Skeletal muscle cell (primary cell): ENCODE data around the gene TDRKH.

Experiments
- DNase-seq: peaks from one replicate; pipeline ENCODE4 v3.0.0-alpha.2; 2010; ENCODE audit warnings: low read depth
- H3K4me3 ChIP-seq: 2 replicates; pipeline ENCODE4 v1.5.1; 2011; ENCODE audit warnings: low read depth, mild to moderate bottlenecking, control low read depth, low read length, moderate library complexity

The TDRKH gene

GRCh38 chr1:151790071-151790939, at the start of gene TDRKH:
TDRKH (minus strand) TSS chr1:151790500; CDS start chr1:151783022, 7,478 bp downstream.
- peak within 1 kb of the TSS; percentile 71 for H3K4me3 ChIP-seq
- peak; percentile 99 for DNase-seq

GRCh38 chr1:151839457-151840403, 49.4 kb upstream of the TDRKH start, which contains the start of gene C2CD4D:
C2CD4D (minus strand) TSS chr1:151839820; CDS start chr1:151838989, 831 bp downstream.
- no peak for DNase-seq
- H3K4me3 ChIP-seq: peak within 1 kb of the TSS; percentile 34

DNA sequence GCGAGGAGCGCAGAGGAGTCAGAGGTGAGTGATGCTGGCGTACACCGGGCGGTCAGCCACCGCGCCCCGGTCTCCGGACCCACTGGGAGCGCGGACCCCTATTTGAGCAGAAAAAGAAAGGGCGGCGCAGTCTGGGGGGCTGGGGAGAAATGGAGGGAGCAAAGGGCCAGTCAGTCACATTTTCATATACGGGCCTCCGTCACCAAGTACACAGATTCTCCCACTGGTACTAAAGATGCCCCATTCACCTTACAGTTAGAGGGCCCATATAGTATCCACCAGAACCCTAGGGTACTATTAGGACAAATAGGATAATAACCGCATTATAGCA, 48.7 kb upstream of the TDRKH start:
- no peak overlapping the region for H3K4me3 ChIP-seq

DNA sequence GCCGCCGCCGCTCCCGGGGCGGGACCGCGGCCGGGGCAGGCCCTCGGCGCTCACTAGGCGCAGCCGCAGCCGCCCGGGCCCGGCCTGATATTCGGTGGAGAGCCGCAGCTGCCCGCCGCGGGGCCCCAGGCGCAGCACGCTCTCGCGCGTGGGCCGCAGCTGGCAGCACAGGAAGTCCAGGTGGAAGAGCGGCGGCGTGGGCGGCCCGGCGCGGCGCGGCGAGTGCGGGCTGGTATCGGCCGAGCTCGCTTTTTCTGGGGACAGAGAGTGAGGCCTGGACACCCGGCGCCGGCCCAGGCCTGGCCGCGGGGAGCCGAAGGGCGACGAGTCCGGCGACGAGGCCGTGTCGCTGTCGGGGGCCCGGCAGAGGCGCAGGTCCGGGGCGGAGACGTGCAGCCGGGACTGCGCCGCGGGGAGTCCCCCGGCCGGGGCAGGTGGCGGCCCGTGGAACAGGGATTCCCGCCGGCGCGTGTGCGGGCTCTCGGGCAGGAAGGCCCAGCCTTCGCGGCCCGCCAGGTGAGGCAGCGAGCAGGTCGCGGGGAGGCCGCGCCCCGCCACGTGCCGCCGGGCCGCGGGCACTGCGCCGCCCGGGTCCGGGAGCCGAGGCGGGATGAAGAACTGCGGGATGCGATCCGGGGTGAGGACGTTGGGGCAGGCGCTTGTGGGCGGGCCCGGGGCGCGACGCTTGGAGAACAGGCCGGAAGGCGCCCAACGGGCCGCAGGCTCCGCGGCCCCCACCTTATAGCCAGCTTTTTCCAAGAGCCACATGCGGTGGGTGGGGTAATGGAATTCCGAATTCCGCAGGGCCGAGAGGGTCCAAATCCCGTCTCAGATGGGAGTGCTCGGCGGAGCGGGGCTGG, 48.2 kb upstream of the TDRKH start:
- no peak for DNase-seq
- peak overlapping the region; percentile 34 for H3K4me3 ChIP-seq

More for the DNA sequence above, 48.7 kb upstream of the TDRKH start:
- DNase-seq: no peak

- no peak overlapping the region for H3K4me3 ChIP-seq
These were observed 47.6 kb upstream of the TDRKH start for GRCh38 chr1:151837884-151838221.

GRCh38 chr1:151837197-151837596, 46.9 kb upstream of the TDRKH start:
- H3K4me3 ChIP-seq: no peak overlapping the region
- no peak for DNase-seq

More at GRCh38 chr1:151837884-151838221, 47.6 kb upstream of the TDRKH start:
- DNase-seq: no peak

DNA sequence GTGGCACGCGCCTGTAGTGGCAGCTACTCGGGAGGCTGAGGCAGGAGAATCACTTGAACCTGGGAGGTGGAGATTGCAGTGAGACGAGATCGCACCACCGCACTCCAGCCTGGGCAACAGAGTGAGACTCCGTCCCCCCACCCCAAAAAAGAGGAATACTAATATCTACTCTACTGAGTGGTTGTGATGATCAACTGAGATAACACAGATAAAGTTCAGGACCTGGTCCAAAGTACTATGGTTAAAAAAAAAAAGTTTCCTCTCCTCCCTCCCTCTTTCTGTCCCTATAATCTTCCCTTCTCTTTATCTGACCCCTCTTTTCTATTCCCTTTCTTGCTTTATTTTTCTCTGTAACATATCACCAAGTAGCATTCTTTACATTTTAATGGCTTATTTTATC, 45.3 kb upstream of the TDRKH start:
- no peak overlapping the region for H3K4me3 ChIP-seq
- no peak for DNase-seq

GRCh38 chr1:151834239-151834638, 43.9 kb upstream of the TDRKH start:
- no peak overlapping the region for H3K4me3 ChIP-seq
- no peak for DNase-seq

DNA sequence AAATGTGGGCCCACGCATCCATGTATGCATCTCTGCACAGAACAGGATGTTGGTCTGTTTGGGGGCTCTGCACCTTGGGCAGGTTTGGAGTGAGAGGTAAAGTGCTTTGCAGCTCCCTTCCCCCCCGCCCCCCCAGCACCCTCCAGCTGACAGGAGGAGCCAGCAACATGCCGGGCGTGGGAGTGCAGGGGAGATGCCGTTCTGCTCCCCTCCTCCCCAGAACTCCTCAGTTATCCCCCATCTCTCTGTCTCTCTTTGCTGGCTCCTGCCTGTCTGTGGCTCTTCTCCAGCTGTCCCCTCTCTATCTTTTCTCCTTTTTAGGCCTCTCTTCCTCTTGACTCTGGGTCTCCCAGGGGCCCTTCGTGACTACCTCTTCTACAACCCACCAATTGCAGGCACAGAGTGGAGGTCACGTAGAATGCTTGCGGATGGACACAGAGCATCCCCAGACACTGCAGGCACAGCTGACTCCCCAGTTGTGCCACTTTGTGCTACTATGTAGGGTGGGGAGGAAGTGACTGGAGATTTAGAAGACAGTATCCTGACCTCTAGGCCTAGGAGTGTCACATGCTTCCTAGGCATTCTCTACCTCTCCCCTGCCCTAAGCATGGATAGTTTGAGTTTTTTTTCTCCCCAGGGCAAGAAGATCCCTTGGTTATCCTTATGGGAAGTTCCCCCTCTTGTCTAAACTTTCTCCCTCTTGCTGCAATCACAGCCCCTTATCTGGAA, 43.0 kb upstream of the TDRKH start:
- no peak for DNase-seq
- H3K4me3 ChIP-seq: no peak overlapping the region

DNA sequence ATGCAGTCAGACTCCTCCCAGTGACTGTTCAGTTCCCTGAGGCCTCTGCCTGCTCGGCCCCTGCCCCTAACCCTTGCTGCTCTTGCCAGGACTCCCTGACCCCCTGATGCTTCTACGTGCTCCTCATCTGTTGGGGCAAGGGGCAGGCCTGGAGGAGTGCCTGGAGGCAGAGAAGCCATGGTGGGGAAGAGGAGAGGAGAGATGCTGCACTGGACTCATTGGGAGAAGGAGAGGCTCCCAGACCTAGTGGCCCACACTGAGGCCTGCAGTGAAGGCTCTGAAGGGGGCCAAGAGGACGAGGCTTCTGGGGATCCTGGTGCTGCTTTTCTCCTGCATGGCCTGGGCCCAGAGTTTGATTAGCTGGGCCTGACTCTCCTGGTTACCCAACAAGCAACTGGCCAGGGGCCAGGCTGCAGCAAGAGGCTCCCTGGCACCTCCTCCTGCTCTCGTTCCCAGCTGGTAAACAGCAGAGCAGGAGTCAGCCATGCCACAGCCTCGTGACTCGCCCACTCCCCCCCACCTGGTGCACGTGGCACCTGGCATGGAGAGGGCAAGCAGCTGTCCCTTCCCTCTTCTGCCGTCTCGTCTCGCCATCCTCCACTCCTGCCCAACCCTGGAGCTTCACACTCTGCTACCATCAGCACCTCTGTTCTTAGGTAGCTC, 42.1 kb upstream of the TDRKH start:
- no peak overlapping the region for H3K4me3 ChIP-seq
- peak; percentile 10 for DNase-seq

- DNase-seq: no peak
- H3K4me3 ChIP-seq: no peak within 1 kb of the TSS
These were observed 41.3 kb upstream of the TDRKH start, which contains the start of gene RORC for GRCh38 chr1:151831605-151832004. RORC (minus strand) TSS chr1:151831802; CDS start chr1:151831764, 38 bp downstream.

DNA sequence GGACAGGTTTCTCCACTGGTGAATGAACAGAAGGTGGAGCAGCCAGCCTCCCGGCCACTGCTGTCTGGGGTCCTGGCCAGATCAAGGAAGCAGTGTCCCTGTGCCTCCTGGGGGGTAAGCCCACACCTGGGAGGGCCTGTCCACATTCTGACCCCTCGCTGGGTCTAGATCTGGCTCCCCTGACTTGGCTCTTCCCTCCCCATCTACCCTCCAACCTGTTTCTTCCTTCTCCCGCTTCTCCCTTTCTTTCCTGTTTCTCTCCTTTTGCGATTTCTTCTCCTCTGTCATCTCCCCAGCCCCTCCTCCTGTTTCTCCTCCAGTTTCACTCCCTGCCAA, 40.9 kb upstream of the TDRKH start:
- H3K4me3 ChIP-seq: no peak overlapping the region
- DNase-seq: no peak

GRCh38 chr1:151830055-151830454, 39.8 kb upstream of the TDRKH start:
- H3K4me3 ChIP-seq: no peak overlapping the region
- DNase-seq: no peak

- no peak for DNase-seq
- H3K4me3 ChIP-seq: no peak overlapping the region
These were observed 39.2 kb upstream of the TDRKH start for GRCh38 chr1:151829352-151830046.

DNA sequence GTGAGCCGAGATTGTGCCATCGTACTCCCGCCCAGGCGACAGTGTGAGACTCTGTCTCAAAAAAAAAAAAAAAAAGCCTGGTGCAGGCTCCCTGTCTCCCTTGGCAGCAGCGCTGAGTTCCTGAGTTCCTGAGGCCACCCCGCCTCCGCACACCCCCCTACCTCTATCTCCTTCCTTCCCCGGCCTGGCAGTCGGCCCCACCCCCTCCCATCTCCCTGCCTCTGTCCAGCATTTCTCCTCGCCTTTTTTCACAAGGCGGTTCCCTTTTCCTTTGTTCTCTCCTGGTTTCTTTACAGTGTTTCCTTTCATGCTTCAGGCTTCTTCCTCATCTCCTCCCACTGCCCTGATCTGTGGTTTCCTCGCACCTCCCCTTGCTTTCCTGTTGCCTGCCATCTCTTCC, 38.6 kb upstream of the TDRKH start:
- DNase-seq: peak; percentile 9
- no peak overlapping the region for H3K4me3 ChIP-seq

GRCh38 chr1:151827853-151828252, 37.6 kb upstream of the TDRKH start:
- DNase-seq: no peak
- no peak overlapping the region for H3K4me3 ChIP-seq

GRCh38 chr1:151825751-151826660, 35.7 kb upstream of the TDRKH start:
- DNase-seq: no peak
- H3K4me3 ChIP-seq: no peak overlapping the region
